ENCODE results near the gene RGL3.
"Not testable (repeated sequence)": the region's sequence is repeated elsewhere in the genome, so short reads cannot be mapped to it uniquely, and the experiment has no call there.

The RGL3 gene

GRCh38 chr19:11410682-11411081, 8.4 kb downstream of the RGL3 start:
- TF ChIP-seq, protein P1, sequence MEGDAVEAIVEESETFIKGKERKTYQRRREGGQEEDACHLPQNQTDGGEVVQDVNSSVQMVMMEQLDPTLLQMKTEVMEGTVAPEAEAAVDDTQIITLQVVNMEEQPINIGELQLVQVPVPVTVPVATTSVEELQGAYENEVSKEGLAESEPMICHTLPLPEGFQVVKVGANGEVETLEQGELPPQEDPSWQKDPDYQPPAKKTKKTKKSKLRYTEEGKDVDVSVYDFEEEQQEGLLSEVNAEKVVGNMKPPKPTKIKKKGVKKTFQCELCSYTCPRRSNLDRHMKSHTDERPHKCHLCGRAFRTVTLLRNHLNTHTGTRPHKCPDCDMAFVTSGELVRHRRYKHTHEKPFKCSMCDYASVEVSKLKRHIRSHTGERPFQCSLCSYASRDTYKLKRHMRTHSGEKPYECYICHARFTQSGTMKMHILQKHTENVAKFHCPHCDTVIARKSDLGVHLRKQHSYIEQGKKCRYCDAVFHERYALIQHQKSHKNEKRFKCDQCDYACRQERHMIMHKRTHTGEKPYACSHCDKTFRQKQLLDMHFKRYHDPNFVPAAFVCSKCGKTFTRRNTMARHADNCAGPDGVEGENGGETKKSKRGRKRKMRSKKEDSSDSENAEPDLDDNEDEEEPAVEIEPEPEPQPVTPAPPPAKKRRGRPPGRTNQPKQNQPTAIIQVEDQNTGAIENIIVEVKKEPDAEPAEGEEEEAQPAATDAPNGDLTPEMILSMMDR (IDR thresholded peaks at IDR 0.05; ENCODE audit: low read depth, low read length): no peak
- no peak overlapping the region for H3K4me3 ChIP-seq (ENCODE audit: low read depth, low read length)

- no peak overlapping the region for H3K4me3 ChIP-seq (ENCODE audit: low read depth, low read length)
- TF ChIP-seq, protein P1 (IDR thresholded peaks at IDR 0.05; ENCODE audit: low read depth, low read length): no peak
These were observed 10.5 kb downstream of the RGL3 start for GRCh38 chr19:11408591-11408990.

GRCh38 chr19:11406703-11407236, 12.3 kb downstream of the RGL3 start:
- not testable (repeated sequence) for H3K4me3 ChIP-seq (ENCODE audit: low read depth, low read length)

- TF ChIP-seq, protein P1 (IDR thresholded peaks at IDR 0.05; ENCODE audit: low read depth, low read length): no peak
- H3K4me3 ChIP-seq (ENCODE audit: low read depth, low read length): no peak overlapping the region
These were observed 13.1 kb downstream of the RGL3 start for GRCh38 chr19:11405846-11406643.

GRCh38 chr19:11404588-11405222, 14.4 kb downstream of the RGL3 start:
- H3K4me3 ChIP-seq (ENCODE audit: low read depth, low read length): no peak overlapping the region
- TF ChIP-seq, protein P1 (IDR thresholded peaks at IDR 0.05; ENCODE audit: low read depth, low read length): no peak

- H3K4me3 ChIP-seq (ENCODE audit: low read depth, low read length): no peak overlapping the region
- TF ChIP-seq, protein P1 (IDR thresholded peaks at IDR 0.05; ENCODE audit: low read depth, low read length): no peak
These were observed 17.1 kb downstream of the RGL3 start for GRCh38 chr19:11401808-11402543.

- TF ChIP-seq, protein P1 (IDR thresholded peaks at IDR 0.05; ENCODE audit: low read depth, low read length): no peak
These were observed 18.3 kb downstream of the RGL3 start for GRCh38 chr19:11400798-11401197.

More at GRCh38 chr19:11400798-11401197, 18.3 kb downstream of the RGL3 start:
- no peak overlapping the region for H3K4me3 ChIP-seq (ENCODE audit: low read depth, low read length)

Measured in WI38 (cell line).